Osteocyte (in vitro differentiated cells): ENCODE results near the gene FOXI1. TPM values are rescaled to one million over a fixed set of nuclear protein-coding genes. Genes with fewer than 3 reads are reported as not detected.

Experiments used
- DNase-seq: peaks from one replicate; pipeline ENCODE4 v3.0.0; 2021; ENCODE audit warnings: mixed read lengths; ENCODE audit not compliant: unreplicated experiment; ENCODE audit errors: extremely low spot score
- H3K27ac Mint-ChIP-seq: one replicate; pipeline ENCODE4 v1.8.0; 2021; ENCODE audit warnings: mild to moderate bottlenecking, mixed read lengths; ENCODE audit not compliant: unreplicated experiment
- H3K27me3 Mint-ChIP-seq: one replicate; pipeline ENCODE4 v1.8.0; 2021; ENCODE audit warnings: mixed read lengths; ENCODE audit not compliant: unreplicated experiment
- H3K36me3 Mint-ChIP-seq: one replicate; pipeline ENCODE4 v1.8.0; 2021; ENCODE audit warnings: mixed read lengths; ENCODE audit not compliant: unreplicated experiment
- H3K4me1 Mint-ChIP-seq: one replicate; pipeline ENCODE4 v1.8.0; 2021; ENCODE audit warnings: mixed read lengths; ENCODE audit not compliant: unreplicated experiment
- H3K4me3 Mint-ChIP-seq: one replicate; pipeline ENCODE4 v1.8.0; 2021; ENCODE audit warnings: mild to moderate bottlenecking, moderate library complexity, mixed read lengths; ENCODE audit not compliant: unreplicated experiment
- H3K9me3 Mint-ChIP-seq: one replicate; pipeline ENCODE4 v1.8.0; 2021; ENCODE audit warnings: mixed read lengths; ENCODE audit not compliant: unreplicated experiment
- total RNA-seq: library from RNA; stranded (reverse); gene quantifications from 2 replicates; pipeline ENCODE4 v1.2.1, GENCODE V29; 2021
- TF ChIP-seq, protein P1 (sequence below): fragments of 200-600 bp; sonication (generic); IDR thresholded peaks from 2 replicates; pipeline ENCODE4 v1.5.0; 2021; ENCODE audit warnings: antibody characterized with exemption, mild to moderate bottlenecking, moderate library complexity

FOXI1 gene
- total RNA-seq, 1 donor from 2014 or later: not detected

DNA sequence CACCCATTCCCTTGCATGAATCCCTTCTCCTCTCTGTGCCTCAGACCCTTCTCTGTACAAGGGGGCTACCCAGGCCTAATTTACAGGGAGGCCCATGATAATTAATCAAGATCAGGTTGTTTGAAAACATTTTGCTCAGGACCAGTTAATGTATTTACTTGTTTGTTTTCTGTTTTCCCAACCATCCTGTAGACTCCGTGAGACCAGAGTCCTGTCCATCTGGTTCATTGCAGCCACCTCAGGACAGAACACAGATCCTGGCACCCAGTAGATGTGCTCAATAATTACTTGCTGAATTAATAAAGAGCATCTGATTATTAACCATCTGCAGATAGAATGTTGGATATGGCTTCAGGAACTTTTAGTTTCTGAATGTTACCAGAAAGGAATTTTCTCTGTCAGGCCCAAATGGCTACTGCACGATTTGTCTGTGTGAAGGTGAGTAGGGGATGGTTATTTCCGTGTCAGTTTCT lies 27.3 kb downstream of the FOXI1 start:
- Mint-ChIP-seq H3K27me3 (no peaks in the 10 kb centered on the region), H3K27ac (no peak overlapping the region), H3K4me3 (no peak overlapping the region), H3K9me3 (peaks cover 5% of the 10 kb centered on the region), H3K4me1 (peaks cover 33% of the 10 kb centered on the region), H3K36me3 (no peaks in the 10 kb centered on the region)
- TF ChIP-seq, protein P1, sequence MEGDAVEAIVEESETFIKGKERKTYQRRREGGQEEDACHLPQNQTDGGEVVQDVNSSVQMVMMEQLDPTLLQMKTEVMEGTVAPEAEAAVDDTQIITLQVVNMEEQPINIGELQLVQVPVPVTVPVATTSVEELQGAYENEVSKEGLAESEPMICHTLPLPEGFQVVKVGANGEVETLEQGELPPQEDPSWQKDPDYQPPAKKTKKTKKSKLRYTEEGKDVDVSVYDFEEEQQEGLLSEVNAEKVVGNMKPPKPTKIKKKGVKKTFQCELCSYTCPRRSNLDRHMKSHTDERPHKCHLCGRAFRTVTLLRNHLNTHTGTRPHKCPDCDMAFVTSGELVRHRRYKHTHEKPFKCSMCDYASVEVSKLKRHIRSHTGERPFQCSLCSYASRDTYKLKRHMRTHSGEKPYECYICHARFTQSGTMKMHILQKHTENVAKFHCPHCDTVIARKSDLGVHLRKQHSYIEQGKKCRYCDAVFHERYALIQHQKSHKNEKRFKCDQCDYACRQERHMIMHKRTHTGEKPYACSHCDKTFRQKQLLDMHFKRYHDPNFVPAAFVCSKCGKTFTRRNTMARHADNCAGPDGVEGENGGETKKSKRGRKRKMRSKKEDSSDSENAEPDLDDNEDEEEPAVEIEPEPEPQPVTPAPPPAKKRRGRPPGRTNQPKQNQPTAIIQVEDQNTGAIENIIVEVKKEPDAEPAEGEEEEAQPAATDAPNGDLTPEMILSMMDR: no peak
- peak; percentile 32 for DNase-seq

GRCh38 chr5:170135796-170136490 lies 30.2 kb downstream of the FOXI1 start:
- Mint-ChIP-seq H3K4me1 (peaks cover 30% of the 10 kb centered on the region), H3K9me3 (no peaks in the 10 kb centered on the region), H3K4me3 (no peak overlapping the region), H3K27ac (no peak overlapping the region), H3K27me3 (no peaks in the 10 kb centered on the region), H3K36me3 (no peaks in the 10 kb centered on the region)
- TF ChIP-seq, protein P1: no peak
- peak; percentile 17 for DNase-seq

DNA sequence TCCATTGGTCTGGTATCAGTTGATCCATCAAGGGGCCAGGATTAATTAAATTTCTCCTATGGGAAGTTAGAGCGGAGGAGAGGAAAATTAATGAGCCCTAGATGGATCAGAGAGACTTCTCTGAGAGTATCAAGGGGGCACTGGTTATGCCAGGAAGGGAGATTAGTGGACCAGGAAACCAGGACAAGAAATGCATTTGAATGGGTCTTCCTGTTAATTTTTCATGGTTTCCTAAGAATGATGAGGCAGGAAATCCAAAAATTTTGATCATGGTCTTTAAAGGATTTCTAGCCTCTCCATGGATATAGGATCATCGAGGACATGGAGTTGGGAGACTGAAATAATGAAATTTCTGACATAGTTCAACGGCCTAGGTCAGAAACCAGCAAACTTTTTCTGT lies 30.8 kb downstream of the FOXI1 start:
- Mint-ChIP-seq H3K27me3 (no peaks in the 10 kb centered on the region), H3K36me3 (no peaks in the 10 kb centered on the region), H3K4me3 (no peak overlapping the region)

GRCh38 chr5:170137694-170138214 lies 32.1 kb downstream of the FOXI1 start:
- Mint-ChIP-seq H3K4me3 (no peak overlapping the region), H3K9me3 (no peaks in the 10 kb centered on the region), H3K27ac (no peak overlapping the region), H3K27me3 (no peaks in the 10 kb centered on the region), H3K36me3 (no peaks in the 10 kb centered on the region), H3K4me1 (peaks cover 38% of the 10 kb centered on the region)
- TF ChIP-seq, protein P1: no peak
- DNase-seq: peak; percentile 59

More for the DNA sequence above, 30.8 kb downstream of the FOXI1 start:
- no peak for DNase-seq
- TF ChIP-seq, protein P1: no peak
- Mint-ChIP-seq H3K27ac (no peak overlapping the region), H3K4me1 (peaks cover 33% of the 10 kb centered on the region), H3K9me3 (no peaks in the 10 kb centered on the region)

GRCh38 chr5:170138273-170138672 lies 32.6 kb downstream of the FOXI1 start:
- Mint-ChIP-seq H3K27me3 (no peaks in the 10 kb centered on the region), H3K4me3 (no peak overlapping the region), H3K36me3 (no peaks in the 10 kb centered on the region), H3K4me1 (peaks cover 39% of the 10 kb centered on the region), H3K27ac (no peak overlapping the region), H3K9me3 (no peaks in the 10 kb centered on the region)
- DNase-seq: peak; percentile 36
- TF ChIP-seq, protein P1: no peak
